Measurements from ENCODE around the gene MRPL58.

Gene MRPL58

DNA sequence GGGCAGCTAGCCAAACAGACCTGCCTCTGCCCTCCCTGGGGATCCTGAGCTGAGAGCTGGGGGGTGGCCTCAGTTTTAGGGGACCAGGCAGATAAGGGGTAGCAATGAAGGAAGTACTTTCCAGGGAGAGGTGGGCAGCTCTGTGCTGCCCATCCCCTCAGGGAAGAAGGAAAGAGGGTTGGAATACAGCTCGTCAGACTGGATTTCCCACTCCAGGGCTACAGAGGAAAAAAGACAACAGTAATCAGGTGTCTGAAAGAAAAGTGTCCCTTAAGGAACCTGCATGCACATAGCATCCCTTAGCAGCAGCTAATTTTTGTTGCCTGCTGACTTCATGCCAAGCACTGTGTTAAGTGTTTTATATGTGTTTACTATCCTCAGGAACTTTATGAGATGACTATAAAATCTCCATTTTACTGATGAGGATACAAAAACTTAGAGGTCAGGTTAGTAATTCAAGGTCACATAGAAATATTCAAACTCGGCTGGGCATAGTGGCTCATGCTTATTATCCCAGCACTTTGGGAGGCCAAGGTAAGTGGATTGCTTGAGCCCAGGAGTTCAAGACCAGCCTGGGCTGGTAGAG lies 3.2 kb upstream of the MRPL58 start:
- ChIA-PET CTCF (interaction anchor here (0.6 to 4.3 kb wide), 8 partner anchors 16 to 624 kb away, joined by 3 to 62 read pairs (median 3); partner anchors contain the start of genes ARMC7 and SMIM5), POLR2A (interaction anchor here (0.6 to 1.6 kb wide), 4 partner anchors 19 to 23 kb away, joined by 3 to 9 read pairs (median 4); partner anchors contain the start of gene CDR2L)
- Histone ChIP-seq H3K9me3 (ENCODE audit: control insufficient read depth, insufficient read depth, low read depth, low read length) (no peaks in the 10 kb centered on the region), H3K36me3 (ENCODE audit: control insufficient read depth in 2 of 2, insufficient read depth in 1 of 2, low read length in 2 of 2) (peaks cover 0 to 7% of the 10 kb centered on the region in 2 experiments; a peak in 1 of 3 replicates), H3K27ac (ENCODE audit: extremely low read depth, low read depth, low read length) (peak overlapping the region; percentile 41; the same call in 1 of the 2 replicates), H3K4me1 (ENCODE audit: control insufficient read depth, insufficient read depth, low read length) (peaks cover 26% of the 10 kb centered on the region), H3K4me3 (ENCODE audit: low read depth, low read length) (no peak overlapping the region)
- TF ChIP-seq, protein P1, sequence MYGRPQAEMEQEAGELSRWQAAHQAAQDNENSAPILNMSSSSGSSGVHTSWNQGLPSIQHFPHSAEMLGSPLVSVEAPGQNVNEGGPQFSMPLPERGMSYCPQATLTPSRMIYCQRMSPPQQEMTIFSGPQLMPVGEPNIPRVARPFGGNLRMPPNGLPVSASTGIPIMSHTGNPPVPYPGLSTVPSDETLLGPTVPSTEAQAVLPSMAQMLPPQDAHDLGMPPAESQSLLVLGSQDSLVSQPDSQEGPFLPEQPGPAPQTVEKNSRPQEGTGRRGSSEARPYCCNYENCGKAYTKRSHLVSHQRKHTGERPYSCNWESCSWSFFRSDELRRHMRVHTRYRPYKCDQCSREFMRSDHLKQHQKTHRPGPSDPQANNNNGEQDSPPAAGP (tag by site-specific recombination; IDR thresholded peaks at IDR 0.05) = no peak
- TF ChIP-seq ZNF138 (tag by site-specific recombination; IDR thresholded peaks at IDR 0.05; ENCODE audit: borderline replicate concordance) (no peak), ZNF701 (tag by site-specific recombination; IDR thresholded peaks at IDR 0.05) (no peak), ZSCAN16 (tag by site-specific recombination; IDR thresholded peaks at IDR 0.05) (no peak), ZNF521 (tag by site-specific recombination; IDR thresholded peaks at IDR 0.05) (no peak), ZEB2 (tag by site-specific recombination; IDR thresholded peaks at IDR 0.05) (0 out of 2 replicates have a peak, but pooled peaks have one; percentile 16), ZNF707 (tag by site-specific recombination; IDR thresholded peaks at IDR 0.05) (no peak), ZBTB21 (tag by site-specific recombination; IDR thresholded peaks at IDR 0.05) (no peak), ZNF747 (tag by site-specific recombination; IDR thresholded peaks at IDR 0.05) (no peak), ZNF214 (tag by site-specific recombination; IDR thresholded peaks at IDR 0.05; ENCODE audit: borderline replicate concordance) (no peak), ZBTB7A (tag by site-specific recombination; IDR thresholded peaks at IDR 0.05; ENCODE audit: low read depth) (no peak), ZNF600 (tag by site-specific recombination; IDR thresholded peaks at IDR 0.05) (no peak), ZNF335 (tag by site-specific recombination; conservative IDR thresholded peaks at IDR 0.05) (no peak), ZNF626 (tag by site-specific recombination; IDR thresholded peaks at IDR 0.05) (no peak), ZFP37 (tag by site-specific recombination; IDR thresholded peaks at IDR 0.05) (no peak)
- TF ChIP-seq, protein P2, sequence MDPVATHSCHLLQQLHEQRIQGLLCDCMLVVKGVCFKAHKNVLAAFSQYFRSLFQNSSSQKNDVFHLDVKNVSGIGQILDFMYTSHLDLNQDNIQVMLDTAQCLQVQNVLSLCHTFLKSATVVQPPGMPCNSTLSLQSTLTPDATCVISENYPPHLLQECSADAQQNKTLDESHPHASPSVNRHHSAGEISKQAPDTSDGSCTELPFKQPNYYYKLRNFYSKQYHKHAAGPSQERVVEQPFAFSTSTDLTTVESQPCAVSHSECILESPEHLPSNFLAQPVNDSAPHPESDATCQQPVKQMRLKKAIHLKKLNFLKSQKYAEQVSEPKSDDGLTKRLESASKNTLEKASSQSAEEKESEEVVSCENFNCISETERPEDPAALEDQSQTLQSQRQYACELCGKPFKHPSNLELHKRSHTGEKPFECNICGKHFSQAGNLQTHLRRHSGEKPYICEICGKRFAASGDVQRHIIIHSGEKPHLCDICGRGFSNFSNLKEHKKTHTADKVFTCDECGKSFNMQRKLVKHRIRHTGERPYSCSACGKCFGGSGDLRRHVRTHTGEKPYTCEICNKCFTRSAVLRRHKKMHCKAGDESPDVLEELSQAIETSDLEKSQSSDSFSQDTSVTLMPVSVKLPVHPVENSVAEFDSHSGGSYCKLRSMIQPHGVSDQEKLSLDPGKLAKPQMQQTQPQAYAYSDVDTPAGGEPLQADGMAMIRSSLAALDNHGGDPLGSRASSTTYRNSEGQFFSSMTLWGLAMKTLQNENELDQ (tag by site-specific recombination; IDR thresholded peaks at IDR 0.05; ENCODE audit: low read depth) = no peak
- TF ChIP-seq, protein P3, sequence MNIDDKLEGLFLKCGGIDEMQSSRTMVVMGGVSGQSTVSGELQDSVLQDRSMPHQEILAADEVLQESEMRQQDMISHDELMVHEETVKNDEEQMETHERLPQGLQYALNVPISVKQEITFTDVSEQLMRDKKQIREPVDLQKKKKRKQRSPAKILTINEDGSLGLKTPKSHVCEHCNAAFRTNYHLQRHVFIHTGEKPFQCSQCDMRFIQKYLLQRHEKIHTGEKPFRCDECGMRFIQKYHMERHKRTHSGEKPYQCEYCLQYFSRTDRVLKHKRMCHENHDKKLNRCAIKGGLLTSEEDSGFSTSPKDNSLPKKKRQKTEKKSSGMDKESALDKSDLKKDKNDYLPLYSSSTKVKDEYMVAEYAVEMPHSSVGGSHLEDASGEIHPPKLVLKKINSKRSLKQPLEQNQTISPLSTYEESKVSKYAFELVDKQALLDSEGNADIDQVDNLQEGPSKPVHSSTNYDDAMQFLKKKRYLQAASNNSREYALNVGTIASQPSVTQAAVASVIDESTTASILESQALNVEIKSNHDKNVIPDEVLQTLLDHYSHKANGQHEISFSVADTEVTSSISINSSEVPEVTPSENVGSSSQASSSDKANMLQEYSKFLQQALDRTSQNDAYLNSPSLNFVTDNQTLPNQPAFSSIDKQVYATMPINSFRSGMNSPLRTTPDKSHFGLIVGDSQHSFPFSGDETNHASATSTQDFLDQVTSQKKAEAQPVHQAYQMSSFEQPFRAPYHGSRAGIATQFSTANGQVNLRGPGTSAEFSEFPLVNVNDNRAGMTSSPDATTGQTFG (tag by site-specific recombination; IDR thresholded peaks at IDR 0.05; ENCODE audit: borderline replicate concordance) = no peak
- TF ChIP-seq, protein P4, sequence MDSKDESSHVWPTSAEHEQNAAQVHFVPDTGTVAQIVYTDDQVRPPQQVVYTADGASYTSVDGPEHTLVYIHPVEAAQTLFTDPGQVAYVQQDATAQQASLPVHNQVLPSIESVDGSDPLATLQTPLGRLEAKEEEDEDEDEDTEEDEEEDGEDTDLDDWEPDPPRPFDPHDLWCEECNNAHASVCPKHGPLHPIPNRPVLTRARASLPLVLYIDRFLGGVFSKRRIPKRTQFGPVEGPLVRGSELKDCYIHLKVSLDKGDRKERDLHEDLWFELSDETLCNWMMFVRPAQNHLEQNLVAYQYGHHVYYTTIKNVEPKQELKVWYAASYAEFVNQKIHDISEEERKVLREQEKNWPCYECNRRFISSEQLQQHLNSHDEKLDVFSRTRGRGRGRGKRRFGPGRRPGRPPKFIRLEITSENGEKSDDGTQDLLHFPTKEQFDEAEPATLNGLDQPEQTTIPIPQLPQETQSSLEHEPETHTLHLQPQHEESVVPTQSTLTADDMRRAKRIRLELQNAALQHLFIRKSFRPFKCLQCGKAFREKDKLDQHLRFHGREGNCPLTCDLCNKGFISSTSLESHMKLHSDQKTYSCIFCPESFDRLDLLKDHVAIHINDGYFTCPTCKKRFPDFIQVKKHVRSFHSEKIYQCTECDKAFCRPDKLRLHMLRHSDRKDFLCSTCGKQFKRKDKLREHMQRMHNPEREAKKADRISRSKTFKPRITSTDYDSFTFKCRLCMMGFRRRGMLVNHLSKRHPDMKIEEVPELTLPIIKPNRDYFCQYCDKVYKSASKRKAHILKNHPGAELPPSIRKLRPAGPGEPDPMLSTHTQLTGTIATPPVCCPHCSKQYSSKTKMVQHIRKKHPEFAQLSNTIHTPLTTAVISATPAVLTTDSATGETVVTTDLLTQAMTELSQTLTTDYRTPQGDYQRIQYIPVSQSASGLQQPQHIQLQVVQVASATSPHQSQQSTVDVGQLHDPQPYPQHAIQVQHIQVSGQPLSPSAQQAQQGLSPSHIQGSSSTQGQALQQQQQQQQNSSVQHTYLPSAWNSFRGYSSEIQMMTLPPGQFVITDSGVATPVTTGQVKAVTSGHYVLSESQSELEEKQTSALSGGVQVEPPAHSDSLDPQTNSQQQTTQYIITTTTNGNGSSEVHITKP (tag by site-specific recombination; IDR thresholded peaks at IDR 0.05) = no peak
- TF ChIP-seq, protein P5, sequence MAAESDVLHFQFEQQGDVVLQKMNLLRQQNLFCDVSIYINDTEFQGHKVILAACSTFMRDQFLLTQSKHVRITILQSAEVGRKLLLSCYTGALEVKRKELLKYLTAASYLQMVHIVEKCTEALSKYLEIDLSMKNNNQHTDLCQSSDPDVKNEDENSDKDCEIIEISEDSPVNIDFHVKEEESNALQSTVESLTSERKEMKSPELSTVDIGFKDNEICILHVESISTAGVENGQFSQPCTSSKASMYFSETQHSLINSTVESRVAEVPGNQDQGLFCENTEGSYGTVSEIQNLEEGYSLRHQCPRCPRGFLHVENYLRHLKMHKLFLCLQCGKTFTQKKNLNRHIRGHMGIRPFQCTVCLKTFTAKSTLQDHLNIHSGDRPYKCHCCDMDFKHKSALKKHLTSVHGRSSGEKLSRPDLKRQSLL (tag by site-specific recombination; IDR thresholded peaks at IDR 0.05) = 0 out of 2 replicates have a peak, but pooled peaks have one; percentile 46
- TF ChIP-seq, protein P6, sequence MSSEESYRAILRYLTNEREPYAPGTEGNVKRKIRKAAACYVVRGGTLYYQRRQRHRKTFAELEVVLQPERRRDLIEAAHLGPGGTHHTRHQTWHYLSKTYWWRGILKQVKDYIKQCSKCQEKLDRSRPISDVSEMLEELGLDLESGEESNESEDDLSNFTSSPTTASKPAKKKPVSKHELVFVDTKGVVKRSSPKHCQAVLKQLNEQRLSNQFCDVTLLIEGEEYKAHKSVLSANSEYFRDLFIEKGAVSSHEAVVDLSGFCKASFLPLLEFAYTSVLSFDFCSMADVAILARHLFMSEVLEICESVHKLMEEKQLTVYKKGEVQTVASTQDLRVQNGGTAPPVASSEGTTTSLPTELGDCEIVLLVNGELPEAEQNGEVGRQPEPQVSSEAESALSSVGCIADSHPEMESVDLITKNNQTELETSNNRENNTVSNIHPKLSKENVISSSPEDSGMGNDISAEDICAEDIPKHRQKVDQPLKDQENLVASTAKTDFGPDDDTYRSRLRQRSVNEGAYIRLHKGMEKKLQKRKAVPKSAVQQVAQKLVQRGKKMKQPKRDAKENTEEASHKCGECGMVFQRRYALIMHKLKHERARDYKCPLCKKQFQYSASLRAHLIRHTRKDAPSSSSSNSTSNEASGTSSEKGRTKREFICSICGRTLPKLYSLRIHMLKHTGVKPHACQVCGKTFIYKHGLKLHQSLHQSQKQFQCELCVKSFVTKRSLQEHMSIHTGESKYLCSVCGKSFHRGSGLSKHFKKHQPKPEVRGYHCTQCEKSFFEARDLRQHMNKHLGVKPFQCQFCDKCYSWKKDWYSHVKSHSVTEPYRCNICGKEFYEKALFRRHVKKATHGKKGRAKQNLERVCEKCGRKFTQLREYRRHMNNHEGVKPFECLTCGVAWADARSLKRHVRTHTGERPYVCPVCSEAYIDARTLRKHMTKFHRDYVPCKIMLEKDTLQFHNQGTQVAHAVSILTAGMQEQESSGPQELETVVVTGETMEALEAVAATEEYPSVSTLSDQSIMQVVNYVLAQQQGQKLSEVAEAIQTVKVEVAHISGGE (tag by site-specific recombination; conservative IDR thresholded peaks at IDR 0.05; ENCODE audit: low read depth) = no peak
- TF ChIP-seq, protein P7, sequence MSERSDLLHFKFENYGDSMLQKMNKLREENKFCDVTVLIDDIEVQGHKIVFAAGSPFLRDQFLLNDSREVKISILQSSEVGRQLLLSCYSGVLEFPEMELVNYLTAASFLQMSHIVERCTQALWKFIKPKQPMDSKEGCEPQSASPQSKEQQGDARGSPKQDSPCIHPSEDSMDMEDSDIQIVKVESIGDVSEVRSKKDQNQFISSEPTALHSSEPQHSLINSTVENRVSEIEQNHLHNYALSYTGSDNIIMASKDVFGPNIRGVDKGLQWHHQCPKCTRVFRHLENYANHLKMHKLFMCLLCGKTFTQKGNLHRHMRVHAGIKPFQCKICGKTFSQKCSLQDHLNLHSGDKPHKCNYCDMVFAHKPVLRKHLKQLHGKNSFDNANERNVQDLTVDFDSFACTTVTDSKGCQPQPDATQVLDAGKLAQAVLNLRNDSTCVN (tag by site-specific recombination; optimal IDR thresholded peaks at IDR 0.05) = no peak
